Kidney epithelial cell (primary cell): ENCODE data around the gene TMEM100. TPM values are rescaled to one million over a fixed set of nuclear protein-coding genes. Genes with fewer than 3 reads are reported as not detected.

Experiments used
- DNase-seq: peaks from one replicate; pipeline ENCODE4 v3.0.0-alpha.2; 2010; ENCODE audit warnings: low read depth
- H3K27me3 ChIP-seq: 2 replicates; pipeline ENCODE4 v1.6.0; 2011; ENCODE audit warnings: low read length; ENCODE audit not compliant: control insufficient read depth, insufficient read depth
- H3K36me3 ChIP-seq: 2 replicates; pipeline ENCODE4 v1.5.1; 2011; ENCODE audit warnings: low read length; ENCODE audit not compliant: control insufficient read depth, insufficient read depth
- H3K4me3 ChIP-seq: 2 replicates; pipeline ENCODE4 v1.5.1; 2011; ENCODE audit warnings: low read depth, mild to moderate bottlenecking, control low read depth, low read length
- CTCF ChIP-seq: IDR thresholded peaks from 2 replicates; pipeline ENCODE4 v1.5.1; 2011; ENCODE audit warnings: mild to moderate bottlenecking, moderate library complexity, low read length, control low read depth, inconsistent platforms; ENCODE audit not compliant: insufficient read depth, poor library complexity, severe bottlenecking
- total RNA-seq: library from RNA; depleted of rRNA; stranded (reverse); fragments of >200 nt; gene quantifications from 2 replicates; pipeline ENCODE4 v1.2.3, GENCODE V29; 2015

The TMEM100 gene
- total RNA-seq, 1 donor from 2014 or later: not detected

- Histone ChIP-seq H3K27me3 (no peaks in the 10 kb centered on the region), H3K36me3 (no peaks in the 10 kb centered on the region), H3K4me3 (no peak overlapping the region)
- DNase-seq: no peak
- TF ChIP-seq CTCF: no peak
Observed at GRCh38 chr17:55765472-55765871, 42.8 kb upstream of the TMEM100 start.

GRCh38 chr17:55764610-55765009 is 41.9 kb upstream of the TMEM100 start:
- TF ChIP-seq CTCF: no peak
- no peaks in the 10 kb centered on the region for H3K27me3 ChIP-seq
- no peaks in the 10 kb centered on the region for H3K36me3 ChIP-seq
- DNase-seq: no peak
- no peak overlapping the region for H3K4me3 ChIP-seq

- TF ChIP-seq CTCF: no peak
- no peak for DNase-seq
- Histone ChIP-seq H3K36me3 (no peaks in the 10 kb centered on the region), H3K27me3 (no peaks in the 10 kb centered on the region), H3K4me3 (no peak overlapping the region)
Observed at GRCh38 chr17:55763856-55764255, 41.2 kb upstream of the TMEM100 start.

GRCh38 chr17:55762086-55762858 is 39.6 kb upstream of the TMEM100 start:
- Histone ChIP-seq H3K36me3 (no peaks in the 10 kb centered on the region), H3K27me3 (no peaks in the 10 kb centered on the region), H3K4me3 (no peak overlapping the region)
- no peak for TF ChIP-seq CTCF
- no peak for DNase-seq

- DNase-seq: no peak
- Histone ChIP-seq H3K27me3 (no peaks in the 10 kb centered on the region), H3K4me3 (no peak overlapping the region), H3K36me3 (no peaks in the 10 kb centered on the region)
- no peak for TF ChIP-seq CTCF
Observed at GRCh38 chr17:55760643-55761355, 38.1 kb upstream of the TMEM100 start.

- H3K27me3 ChIP-seq: no peaks in the 10 kb centered on the region
Observed at GRCh38 chr17:55758171-55758570, 35.5 kb upstream of the TMEM100 start.

More at GRCh38 chr17:55758171-55758570, 35.5 kb upstream of the TMEM100 start:
- no peak for DNase-seq
- H3K36me3 ChIP-seq: no peaks in the 10 kb centered on the region
- no peak overlapping the region for H3K4me3 ChIP-seq
- TF ChIP-seq CTCF: no peak
